ENCODE data around the gene CES3. TPM values are rescaled to one million over a fixed set of nuclear protein-coding genes. Genes with fewer than 3 reads are reported as not detected.

Gene CES3
- total RNA-seq, 1 donor from 2014 or later = 0.12 TPM

DNA sequence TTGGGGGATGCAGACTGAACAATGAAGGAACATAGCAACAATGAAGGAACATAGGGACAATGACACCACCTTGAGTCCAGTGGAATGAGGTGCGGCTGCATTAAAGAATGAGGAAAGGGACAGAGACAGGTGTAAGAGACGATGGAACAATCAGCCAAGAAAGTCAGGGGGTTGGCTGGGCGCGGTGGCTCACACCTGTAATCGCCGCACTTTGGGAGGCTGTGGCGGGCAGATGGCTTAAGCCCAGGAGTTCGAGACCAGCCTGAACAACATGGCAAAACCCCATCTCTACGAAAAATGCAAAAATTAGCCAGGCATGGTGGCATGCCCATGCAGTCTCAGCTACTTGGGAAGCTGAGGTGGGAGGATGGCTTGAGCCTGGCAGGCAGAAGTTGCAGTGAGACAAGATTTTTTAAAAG is 54.3 kb downstream of the CES3 start:
- peak; percentile 27 for DNase-seq (ENCODE audit: low spot score)
- peaks cover 10% of the 10 kb centered on the region for H3K4me1 Mint-ChIP-seq (ENCODE audit: low read depth)
- H3K27me3 Mint-ChIP-seq (ENCODE audit: low read depth) = no peaks in the 10 kb centered on the region
- no peaks in the 10 kb centered on the region for H3K36me3 Mint-ChIP-seq (ENCODE audit: low read depth)
- no peak overlapping the region for H3K27ac Mint-ChIP-seq (ENCODE audit: unreplicated experiment)
- H3K9me3 Mint-ChIP-seq (ENCODE audit: low read depth) = no peaks in the 10 kb centered on the region
- TF ChIP-seq, protein P1, sequence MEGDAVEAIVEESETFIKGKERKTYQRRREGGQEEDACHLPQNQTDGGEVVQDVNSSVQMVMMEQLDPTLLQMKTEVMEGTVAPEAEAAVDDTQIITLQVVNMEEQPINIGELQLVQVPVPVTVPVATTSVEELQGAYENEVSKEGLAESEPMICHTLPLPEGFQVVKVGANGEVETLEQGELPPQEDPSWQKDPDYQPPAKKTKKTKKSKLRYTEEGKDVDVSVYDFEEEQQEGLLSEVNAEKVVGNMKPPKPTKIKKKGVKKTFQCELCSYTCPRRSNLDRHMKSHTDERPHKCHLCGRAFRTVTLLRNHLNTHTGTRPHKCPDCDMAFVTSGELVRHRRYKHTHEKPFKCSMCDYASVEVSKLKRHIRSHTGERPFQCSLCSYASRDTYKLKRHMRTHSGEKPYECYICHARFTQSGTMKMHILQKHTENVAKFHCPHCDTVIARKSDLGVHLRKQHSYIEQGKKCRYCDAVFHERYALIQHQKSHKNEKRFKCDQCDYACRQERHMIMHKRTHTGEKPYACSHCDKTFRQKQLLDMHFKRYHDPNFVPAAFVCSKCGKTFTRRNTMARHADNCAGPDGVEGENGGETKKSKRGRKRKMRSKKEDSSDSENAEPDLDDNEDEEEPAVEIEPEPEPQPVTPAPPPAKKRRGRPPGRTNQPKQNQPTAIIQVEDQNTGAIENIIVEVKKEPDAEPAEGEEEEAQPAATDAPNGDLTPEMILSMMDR (IDR thresholded peaks at IDR 0.05) = peak; percentile 22
- H3K4me3 Mint-ChIP-seq (ENCODE audit: unreplicated experiment) = no peak overlapping the region

DNA sequence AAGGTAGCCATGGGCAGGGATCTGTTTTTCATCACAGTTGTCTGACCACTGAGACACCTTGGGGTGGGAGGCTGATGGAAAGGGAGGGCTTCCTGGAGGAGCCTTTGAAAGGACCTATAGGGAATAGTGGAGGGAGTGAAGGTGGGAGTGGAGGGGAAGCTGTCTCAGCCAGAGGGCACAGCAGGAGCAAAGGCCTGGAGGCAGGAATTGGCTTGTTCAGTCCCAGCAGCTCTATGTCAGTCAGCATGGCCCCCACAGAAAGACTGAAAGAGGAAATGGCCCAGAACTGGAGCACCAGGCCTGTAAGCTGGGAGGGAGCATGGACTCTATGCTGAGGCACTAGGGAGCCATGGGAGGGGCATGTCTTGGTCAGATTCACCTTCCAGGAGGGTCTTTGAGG is 55.1 kb downstream of the CES3 start:
- Mint-ChIP-seq H3K27ac (ENCODE audit: unreplicated experiment) (no peak overlapping the region), H3K36me3 (ENCODE audit: low read depth) (no peaks in the 10 kb centered on the region), H3K9me3 (ENCODE audit: low read depth) (no peaks in the 10 kb centered on the region), H3K4me3 (ENCODE audit: unreplicated experiment) (no peak overlapping the region), H3K4me1 (ENCODE audit: low read depth) (peaks cover 10% of the 10 kb centered on the region), H3K27me3 (ENCODE audit: low read depth) (no peaks in the 10 kb centered on the region)
- TF ChIP-seq, protein P1 (IDR thresholded peaks at IDR 0.05) = no peak
- DNase-seq (ENCODE audit: low spot score) = no peak

DNA sequence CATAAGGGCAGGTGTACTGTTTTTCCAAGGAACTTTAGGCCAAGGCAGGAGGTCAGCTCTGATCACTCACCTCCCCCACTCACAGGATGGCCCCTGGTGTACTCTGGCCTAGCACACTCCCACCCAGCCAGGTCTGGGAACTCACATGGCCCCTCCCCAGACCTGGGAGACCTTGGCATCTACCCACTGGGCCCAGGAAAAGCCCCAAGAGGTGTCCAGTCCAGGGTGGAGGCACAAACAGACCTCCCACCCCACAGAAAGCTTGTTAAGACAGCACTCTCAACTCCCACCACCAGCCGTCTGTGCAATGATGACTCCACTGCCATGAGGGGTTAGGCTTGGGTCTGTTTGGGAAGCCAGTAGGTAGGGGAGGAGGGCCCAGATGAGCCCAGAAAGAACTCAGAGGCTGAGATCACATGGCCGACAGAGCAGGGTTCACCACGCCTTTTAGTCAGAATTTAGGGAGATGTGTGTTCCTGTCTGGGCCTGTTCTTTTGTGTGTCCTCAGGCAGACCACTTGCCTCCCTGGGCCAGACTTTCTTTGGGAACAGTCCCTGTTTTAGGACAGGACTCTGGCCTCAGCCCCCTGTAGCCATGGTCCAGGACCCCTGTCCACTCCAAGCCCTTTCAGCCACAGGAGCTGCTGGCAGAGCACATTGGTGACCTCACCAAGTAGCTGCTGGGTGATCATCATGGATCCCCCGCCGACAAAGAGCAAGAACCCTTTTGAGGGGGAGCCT is 55.8 kb downstream of the CES3 start:
- DNase-seq (ENCODE audit: low spot score) = peak; percentile 43
- TF ChIP-seq, protein P1 (IDR thresholded peaks at IDR 0.05) = no peak
- H3K27ac Mint-ChIP-seq (ENCODE audit: unreplicated experiment) = no peak overlapping the region
- peaks cover 10% of the 10 kb centered on the region for H3K4me1 Mint-ChIP-seq (ENCODE audit: low read depth)
- no peak overlapping the region for H3K4me3 Mint-ChIP-seq (ENCODE audit: unreplicated experiment)
- H3K27me3 Mint-ChIP-seq (ENCODE audit: low read depth) = no peaks in the 10 kb centered on the region
- H3K9me3 Mint-ChIP-seq (ENCODE audit: low read depth) = no peaks in the 10 kb centered on the region
- H3K36me3 Mint-ChIP-seq (ENCODE audit: low read depth) = no peaks in the 10 kb centered on the region

DNA sequence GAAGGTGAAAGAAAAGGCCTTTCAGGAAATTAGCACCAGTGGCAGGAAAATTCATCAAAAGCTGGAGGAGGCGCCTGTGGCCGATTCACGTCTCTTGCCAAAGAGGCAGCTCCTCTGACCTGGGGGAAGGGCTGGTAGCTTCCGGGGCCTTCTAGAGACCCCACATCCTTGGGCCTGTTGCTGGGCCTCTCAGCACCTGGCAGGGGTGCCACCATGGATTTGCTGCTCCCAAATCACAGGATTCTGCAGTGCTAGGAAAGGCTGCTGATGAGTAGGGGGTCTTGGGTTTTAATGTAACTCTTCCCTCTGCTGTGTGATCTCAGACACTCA is 56.3 kb downstream of the CES3 start:
- no peaks in the 10 kb centered on the region for H3K9me3 Mint-ChIP-seq (ENCODE audit: low read depth)
- TF ChIP-seq, protein P1 (IDR thresholded peaks at IDR 0.05) = no peak
- no peaks in the 10 kb centered on the region for H3K36me3 Mint-ChIP-seq (ENCODE audit: low read depth)
- no peaks in the 10 kb centered on the region for H3K27me3 Mint-ChIP-seq (ENCODE audit: low read depth)
- no peak overlapping the region for H3K4me3 Mint-ChIP-seq (ENCODE audit: unreplicated experiment)
- peak; percentile 58 for DNase-seq (ENCODE audit: low spot score)
- H3K27ac Mint-ChIP-seq (ENCODE audit: unreplicated experiment) = no peak overlapping the region
- H3K4me1 Mint-ChIP-seq (ENCODE audit: low read depth) = peaks cover 11% of the 10 kb centered on the region

DNA sequence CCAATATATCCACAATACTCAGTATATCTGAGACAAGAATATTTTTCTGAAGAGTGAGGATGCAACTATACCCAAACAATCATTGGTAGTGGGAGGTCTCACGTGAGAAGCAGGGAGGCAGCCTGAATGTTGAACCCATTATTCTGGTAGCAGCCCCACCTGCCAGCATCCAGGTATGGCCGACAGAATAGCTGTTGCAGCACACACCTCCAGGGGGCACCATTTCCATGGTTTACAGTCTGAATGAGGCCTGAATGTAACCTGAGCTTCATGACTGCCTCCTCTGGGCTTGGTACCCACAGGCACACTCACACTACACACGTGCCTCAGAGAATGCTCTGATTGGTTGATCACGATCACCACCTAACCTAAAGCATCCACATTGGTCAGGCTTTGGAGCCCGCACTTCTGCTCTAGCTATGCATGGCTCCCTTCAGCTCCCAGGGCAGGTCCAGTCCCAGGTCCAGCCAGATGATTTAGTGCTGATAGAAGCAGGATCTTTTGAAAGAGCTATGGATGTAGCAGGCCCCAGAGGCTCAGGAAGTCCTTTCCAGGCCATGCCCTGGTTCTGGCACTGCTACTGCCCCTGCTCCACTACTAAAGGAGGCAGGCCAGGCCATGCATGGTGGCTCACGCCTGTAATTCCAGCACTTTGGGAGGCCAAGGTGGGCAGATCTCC is 56.9 kb downstream of the CES3 start:
- no peaks in the 10 kb centered on the region for H3K9me3 Mint-ChIP-seq (ENCODE audit: low read depth)
- H3K36me3 Mint-ChIP-seq (ENCODE audit: low read depth) = no peaks in the 10 kb centered on the region
- H3K27me3 Mint-ChIP-seq (ENCODE audit: low read depth) = no peaks in the 10 kb centered on the region
- TF ChIP-seq, protein P1 (IDR thresholded peaks at IDR 0.05) = peak; percentile 86
- H3K4me3 Mint-ChIP-seq (ENCODE audit: unreplicated experiment) = no peak overlapping the region
- H3K27ac Mint-ChIP-seq (ENCODE audit: unreplicated experiment) = no peak overlapping the region
- H3K4me1 Mint-ChIP-seq (ENCODE audit: low read depth) = peaks cover 17% of the 10 kb centered on the region
- DNase-seq (ENCODE audit: low spot score) = peak; percentile 59
